Hepatocyte (in vitro differentiated cells): Measurements from ENCODE around the gene ERC2. TPM values are rescaled to one million over a fixed set of nuclear protein-coding genes. Genes with fewer than 3 reads are reported as not detected.

Experiments
- DNase-seq: peaks from one replicate; pipeline ENCODE4 v3.0.0-alpha.2; 2016; ENCODE audit warnings: low spot score
- H2AFZ ChIP-seq: fragments of 200-600 bp; sonication (generic); 2 replicates; pipeline ENCODE4 v1.6.0; 2016; ENCODE audit warnings: antibody characterized with exemption, mild to moderate bottlenecking
- H3K27ac ChIP-seq: fragments of 200-600 bp; sonication (generic); 2 replicates; pipeline ENCODE4 v1.5.1; 2016; ENCODE audit warnings: mild to moderate bottlenecking
- H3K27me3 ChIP-seq: fragments of 200-600 bp; sonication (generic); 2 replicates; pipeline ENCODE4 v1.6.1; 2016
- H3K36me3 ChIP-seq: fragments of 200-600 bp; sonication (generic); replicated peaks from 2 replicates; pipeline ENCODE4 v1.5.1; 2016; ENCODE audit warnings: low read depth; ENCODE audit not compliant: insufficient read depth
- H3K4me1 ChIP-seq: fragments of 200-600 bp; sonication (generic); 2 replicates; pipeline ENCODE4 v1.5.1; 2016; ENCODE audit warnings: mild to moderate bottlenecking, moderate library complexity; ENCODE audit not compliant: insufficient read depth
- H3K4me2 ChIP-seq: fragments of 200-600 bp; sonication (generic); 2 replicates; pipeline ENCODE4 v1.6.0; 2016
- H3K4me3 ChIP-seq: fragments of 200-600 bp; sonication (generic); 2 replicates; pipeline ENCODE4 v1.5.1; 2016; ENCODE audit warnings: mild to moderate bottlenecking
- H3K79me2 ChIP-seq: fragments of 200-600 bp; sonication (generic); 2 replicates; pipeline ENCODE4 v1.6.0; 2017; ENCODE audit warnings: mild to moderate bottlenecking
- H3K9me2 ChIP-seq: fragments of 200-600 bp; sonication (generic); replicated peaks from 2 replicates; pipeline ENCODE4 v1.6.0; 2017; ENCODE audit warnings: mild to moderate bottlenecking; ENCODE audit not compliant: insufficient read depth
- H3K9me3 ChIP-seq: fragments of 200-600 bp; sonication (generic); 2 replicates; pipeline ENCODE4 v1.5.1; 2016; ENCODE audit warnings: low read depth, mild to moderate bottlenecking
- H4K20me1 ChIP-seq: fragments of 200-600 bp; sonication (generic); 2 replicates; pipeline ENCODE4 v1.6.0; 2016; ENCODE audit warnings: mild to moderate bottlenecking; ENCODE audit not compliant: insufficient read depth, poor library complexity, severe bottlenecking
- CTCF ChIP-seq: fragments of 200-600 bp; sonication (generic); IDR thresholded peaks from 2 replicates; pipeline ENCODE4 v1.5.1; 2016; ENCODE audit warnings: antibody characterized with exemption, mild to moderate bottlenecking; ENCODE audit not compliant: poor library complexity
- EZH2 ChIP-seq: fragments of 200-600 bp; sonication (generic); IDR thresholded peaks from 2 replicates; pipeline ENCODE4 v1.6.1; 2016; ENCODE audit warnings: antibody characterized with exemption, mild to moderate bottlenecking, borderline replicate concordance
- EZH2phosphoT487 ChIP-seq: fragments of 200-600 bp; sonication (generic); IDR thresholded peaks from one replicate; pipeline ENCODE4 v1.6.1; 2018; ENCODE audit warnings: antibody characterized with exemption, mild to moderate bottlenecking, low read depth, moderate library complexity; ENCODE audit not compliant: unreplicated experiment, severe bottlenecking
- WGBS: methylation state at CpG from one replicate; pipeline ENCODE4 v1.1.6; 2016; ENCODE audit warnings: low lambda C conversion rate; ENCODE audit errors: missing lambda C conversion rate; 5-methylcytosine and 5-hydroxymethylcytosine counted together
- polyA plus RNA-seq: library from polyadenylated mRNA; unstranded; fragments of >200 nt; fragmentation: Nextera tagmentation; extraction: Ambion mirVana; gene quantifications from 2 replicates; pipeline ENCODE4 v1.2.1, GENCODE V29; 2016
- total RNA-seq: library from RNA; depleted of rRNA; stranded (reverse); fragments of >200 nt; gene quantifications from 2 replicates; pipeline ENCODE4 v1.2.3, GENCODE V29; 2014

ERC2 gene
- total and polyA plus RNA-seq, 2 experiments from 2014 or later: 1.2 to 5.3 TPM

GRCh38 chr3:56366641-56367162, 101.6 kb downstream of the ERC2 start:
- H3K4me3 ChIP-seq: no peak overlapping the region
- no peak overlapping the region for H3K27ac ChIP-seq
- no peaks in the 10 kb centered on the region for H3K9me3 ChIP-seq
- DNase-seq: no peak
- no peaks in the 10 kb centered on the region for H3K4me1 ChIP-seq
- no peak overlapping the region for H2AFZ ChIP-seq
- no peaks in the 10 kb centered on the region for H4K20me1 ChIP-seq
- H3K36me3 ChIP-seq: no peaks in the 10 kb centered on the region
- TF ChIP-seq CTCF (no peak), EZH2 (no peak), EZH2phosphoT487 (no peak)
- H3K9me2 ChIP-seq: no peaks in the 10 kb centered on the region
- 46% methylated on average over 4 of the region's 4 CpGs for WGBS
- H3K79me2 ChIP-seq: no peaks in the 10 kb centered on the region
- no peaks in the 10 kb centered on the region for H3K27me3 ChIP-seq
- no peak overlapping the region for H3K4me2 ChIP-seq

DNA sequence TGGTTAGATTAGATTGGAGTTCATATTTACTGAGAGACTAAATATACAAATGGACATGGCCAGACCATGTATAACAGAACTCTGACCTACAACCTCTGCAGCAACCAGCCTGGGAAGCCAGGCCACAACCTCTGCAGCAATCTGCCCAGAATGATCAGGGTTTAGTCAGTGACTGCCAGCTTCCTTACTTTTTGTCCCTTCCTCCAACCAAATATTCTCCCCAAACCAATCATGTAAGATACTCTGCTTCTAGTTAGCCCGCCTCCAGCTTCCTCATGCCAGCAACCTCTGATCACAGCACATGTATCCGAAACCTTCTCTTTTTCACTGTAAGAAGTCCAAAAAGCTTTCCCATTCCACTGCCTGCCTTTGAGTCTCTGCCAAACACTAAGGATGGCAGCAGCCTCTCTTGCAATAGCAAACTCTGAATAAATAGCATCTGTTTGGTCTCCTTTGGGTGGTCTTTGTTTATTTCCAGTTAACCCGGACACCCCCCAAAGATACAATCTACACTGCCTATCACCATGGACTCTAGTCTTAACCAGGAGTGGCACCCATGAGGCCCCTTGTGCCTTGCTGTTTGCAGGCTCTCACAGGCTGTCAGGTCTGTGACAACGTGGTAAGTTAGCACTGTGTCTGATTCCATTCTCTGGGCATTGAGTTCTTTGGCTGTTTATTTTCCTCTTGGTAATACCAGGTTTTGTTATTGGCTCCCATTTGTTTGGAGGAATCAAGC, 102.2 kb downstream of the ERC2 start:
- H3K4me1 ChIP-seq: no peaks in the 10 kb centered on the region
- no peak for TF ChIP-seq EZH2
- TF ChIP-seq CTCF: no peak
- no peak for TF ChIP-seq EZH2phosphoT487
- no peaks in the 10 kb centered on the region for H3K9me2 ChIP-seq
- no peaks in the 10 kb centered on the region for H3K36me3 ChIP-seq
- WGBS: 65% methylated on average over 4 of the region's 4 CpGs
- no peak overlapping the region for H3K4me3 ChIP-seq
- H3K79me2 ChIP-seq: no peaks in the 10 kb centered on the region
- H3K4me2 ChIP-seq: no peak overlapping the region
- no peak overlapping the region for H3K27ac ChIP-seq
- no peak overlapping the region for H2AFZ ChIP-seq
- DNase-seq: no peak
- H3K9me3 ChIP-seq: no peaks in the 10 kb centered on the region
- no peaks in the 10 kb centered on the region for H3K27me3 ChIP-seq
- H4K20me1 ChIP-seq: no peaks in the 10 kb centered on the region

- H3K36me3 ChIP-seq: no peaks in the 10 kb centered on the region
- H3K9me2 ChIP-seq: no peaks in the 10 kb centered on the region
- H3K4me1 ChIP-seq: no peaks in the 10 kb centered on the region
- no peak overlapping the region for H2AFZ ChIP-seq
- no peak for DNase-seq
- no peak overlapping the region for H3K4me3 ChIP-seq
- H3K4me2 ChIP-seq: no peak overlapping the region
- no peak for TF ChIP-seq CTCF
- TF ChIP-seq EZH2: no peak
- no peak for TF ChIP-seq EZH2phosphoT487
- 90% methylated on average over 3 of the region's 3 CpGs for WGBS
- no peaks in the 10 kb centered on the region for H4K20me1 ChIP-seq
- H3K27ac ChIP-seq: no peak overlapping the region
- no peaks in the 10 kb centered on the region for H3K27me3 ChIP-seq
- no peaks in the 10 kb centered on the region for H3K79me2 ChIP-seq
- no peaks in the 10 kb centered on the region for H3K9me3 ChIP-seq
Measured at GRCh38 chr3:56364665-56365064, 103.6 kb downstream of the ERC2 start.
